ENCODE results near the gene FNBP1.

Gene FNBP1

DNA sequence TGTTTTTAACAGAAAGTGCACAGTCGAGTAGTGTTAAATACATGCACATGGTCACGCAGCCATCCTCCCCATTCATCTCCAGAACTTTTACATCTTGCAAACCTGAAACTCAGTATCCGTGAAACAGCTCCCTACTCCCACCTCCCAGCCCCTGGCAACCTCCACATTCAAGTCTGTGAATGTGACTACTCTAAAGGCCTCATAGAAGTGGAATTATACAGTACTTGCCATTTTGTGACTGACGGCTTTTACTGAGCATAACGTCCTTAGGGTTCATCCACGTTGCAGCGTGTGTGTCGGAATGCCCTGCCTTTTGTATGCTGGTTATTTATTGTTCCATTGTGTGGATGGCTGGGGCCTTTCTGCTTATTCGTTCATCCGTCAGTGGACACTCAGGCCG lies 171.9 kb downstream of the FNBP1 start:
- no peak for DNase-seq

DNA sequence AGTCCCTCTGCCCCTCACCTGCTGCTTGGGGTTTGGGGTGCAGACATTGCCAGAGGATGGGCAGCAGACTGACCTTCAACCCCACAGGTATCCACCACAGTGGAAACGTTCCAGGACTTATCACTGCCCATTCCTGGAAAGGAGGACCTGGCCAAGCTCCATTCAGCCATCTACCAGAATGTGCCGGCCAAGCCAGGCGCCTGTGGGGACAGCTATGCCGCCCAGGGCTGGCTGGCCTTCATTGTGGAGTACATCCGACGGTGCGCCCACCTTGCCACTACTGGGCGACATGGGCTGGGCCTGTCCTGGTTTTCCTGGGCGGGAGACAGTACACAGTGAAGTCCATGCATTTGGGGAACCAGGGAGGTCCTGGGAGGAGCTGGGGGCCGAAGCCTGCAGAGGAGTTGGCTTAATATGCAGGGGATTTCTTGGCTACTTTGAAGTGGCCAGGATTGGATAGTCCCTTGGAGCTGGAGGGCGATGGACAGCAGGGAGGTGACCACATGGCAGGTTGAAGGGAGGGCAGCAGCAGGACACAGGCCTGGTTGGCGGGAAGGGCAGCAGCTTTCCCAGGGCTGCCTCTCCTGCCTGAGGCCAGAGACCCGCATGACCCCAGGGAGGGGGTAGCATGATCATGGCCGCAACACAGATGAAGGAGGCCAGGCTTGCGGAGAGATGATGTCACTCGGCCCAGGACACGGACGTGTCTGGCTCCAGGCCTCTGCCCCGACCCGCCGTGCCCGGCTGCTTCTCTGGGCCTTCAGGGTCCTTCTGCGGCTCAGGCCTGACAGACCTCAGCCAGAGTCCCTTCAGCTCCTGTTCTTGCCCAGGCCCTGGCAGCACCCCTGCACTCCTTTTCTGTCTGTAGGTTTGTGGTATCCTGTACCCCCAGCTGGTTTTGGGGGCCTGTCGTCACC lies 173.1 kb downstream of the FNBP1 start:
- no peak for DNase-seq

DNA sequence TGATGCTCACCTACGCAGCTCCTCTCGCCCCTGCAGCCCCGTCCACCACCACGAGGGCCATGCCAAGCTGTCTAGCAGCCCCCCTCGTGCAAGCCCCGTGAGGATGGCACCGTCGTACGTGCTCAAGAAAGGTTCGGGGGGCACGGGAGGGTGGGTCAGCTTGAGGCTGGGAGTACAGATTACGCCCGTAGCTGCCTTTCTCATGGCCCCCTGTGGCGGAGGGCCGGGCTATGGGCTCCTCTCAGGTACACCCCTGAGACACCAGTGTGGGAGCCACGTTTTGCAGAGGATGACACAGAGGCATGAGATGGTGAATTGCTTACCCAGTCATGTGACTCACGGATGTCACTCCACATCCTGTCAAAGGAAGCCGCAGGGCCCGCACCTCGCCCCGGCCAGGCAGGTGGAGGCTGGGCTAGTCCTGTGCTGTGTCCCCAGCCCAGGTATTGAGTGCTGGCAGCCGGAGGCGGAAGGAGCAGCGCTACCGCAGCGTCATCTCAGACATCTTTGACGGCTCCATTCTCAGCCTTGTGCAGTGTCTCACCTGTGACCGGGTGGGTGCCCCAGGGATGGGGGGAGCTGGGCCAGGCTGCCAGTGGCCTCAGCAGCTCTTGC lies 174.0 kb downstream of the FNBP1 start:
- no peak for DNase-seq

DNA sequence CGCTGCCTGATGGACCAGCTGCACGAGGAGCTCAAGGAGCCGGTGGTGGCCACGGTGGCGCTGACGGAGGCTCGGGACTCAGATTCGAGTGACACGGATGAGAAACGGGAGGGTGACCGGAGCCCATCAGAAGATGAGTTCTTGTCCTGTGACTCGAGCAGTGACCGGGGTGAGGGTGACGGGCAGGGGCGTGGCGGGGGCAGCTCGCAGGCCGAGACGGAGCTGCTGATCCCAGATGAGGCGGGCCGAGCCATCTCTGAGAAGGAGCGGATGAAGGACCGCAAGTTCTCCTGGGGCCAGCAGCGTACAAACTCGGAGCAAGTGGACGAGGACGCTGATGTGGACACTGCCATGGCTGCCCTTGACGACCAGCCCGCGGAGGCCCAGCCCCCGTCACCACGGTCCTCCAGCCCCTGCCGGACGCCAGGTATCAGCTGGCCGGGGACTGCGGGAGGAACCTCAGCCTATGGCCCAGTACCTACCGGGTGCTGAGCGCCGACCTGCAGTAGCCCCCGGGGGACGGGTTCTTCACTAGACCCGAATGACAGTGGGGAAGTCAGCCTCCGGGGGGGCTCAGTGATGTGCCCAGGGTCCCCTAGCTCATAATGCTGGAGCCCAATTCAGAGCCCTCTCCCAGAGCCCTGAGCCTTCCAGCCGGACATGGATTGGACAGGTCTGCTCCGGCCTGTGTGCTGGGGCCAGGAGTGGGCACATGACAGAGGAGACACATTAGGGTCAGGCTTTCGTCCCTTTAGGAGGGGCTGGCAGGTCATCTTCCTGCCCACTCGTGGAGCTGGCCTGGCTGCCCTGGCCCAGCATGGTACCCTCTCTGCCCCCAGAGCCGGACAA lies 174.7 kb downstream of the FNBP1 start:
- DNase-seq, result no peak

DNA sequence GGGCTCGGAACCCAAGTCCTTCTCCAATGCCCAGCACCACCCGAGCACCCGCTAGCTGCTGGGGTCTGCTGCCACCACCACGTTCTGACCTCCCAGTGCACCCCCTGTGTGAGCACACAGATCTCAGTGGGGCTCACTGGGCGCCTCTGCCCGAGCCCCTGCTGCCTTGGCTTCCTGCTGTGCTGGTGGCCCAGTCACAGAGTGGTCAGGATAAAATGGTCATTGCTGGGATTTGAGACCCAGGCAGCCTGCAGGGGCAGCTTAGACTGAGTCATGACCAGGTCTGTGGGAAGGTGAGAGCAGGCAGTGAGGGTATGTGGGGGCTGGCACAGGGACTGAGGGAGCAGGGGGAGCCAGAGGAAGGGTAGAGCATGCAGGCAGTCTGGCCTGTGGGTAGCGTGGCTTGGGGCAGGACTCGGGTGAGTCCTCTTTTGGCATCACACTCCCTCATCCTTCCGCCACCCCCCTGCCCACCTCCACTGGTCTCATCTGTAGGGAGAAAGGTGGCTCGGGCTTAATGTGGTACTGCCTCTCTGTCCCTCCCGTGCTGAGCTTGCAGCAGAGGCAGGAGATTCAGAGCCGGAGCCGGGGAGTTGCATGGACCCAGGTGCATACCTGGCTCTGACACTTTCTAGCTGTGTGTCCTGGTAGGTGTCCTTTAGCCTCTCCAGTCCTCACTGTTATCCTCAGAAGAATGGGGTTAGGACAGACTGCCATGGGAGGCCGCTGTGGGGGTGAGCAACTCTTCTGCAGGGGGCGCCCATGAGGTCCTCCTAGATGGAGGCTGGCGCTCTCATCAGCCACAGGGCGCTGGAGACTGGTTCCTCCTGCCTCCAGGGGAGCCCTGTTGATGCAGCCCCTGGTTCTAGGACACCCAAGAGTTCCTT lies 175.6 kb downstream of the FNBP1 start:
- DNase-seq, result no peak

DNA sequence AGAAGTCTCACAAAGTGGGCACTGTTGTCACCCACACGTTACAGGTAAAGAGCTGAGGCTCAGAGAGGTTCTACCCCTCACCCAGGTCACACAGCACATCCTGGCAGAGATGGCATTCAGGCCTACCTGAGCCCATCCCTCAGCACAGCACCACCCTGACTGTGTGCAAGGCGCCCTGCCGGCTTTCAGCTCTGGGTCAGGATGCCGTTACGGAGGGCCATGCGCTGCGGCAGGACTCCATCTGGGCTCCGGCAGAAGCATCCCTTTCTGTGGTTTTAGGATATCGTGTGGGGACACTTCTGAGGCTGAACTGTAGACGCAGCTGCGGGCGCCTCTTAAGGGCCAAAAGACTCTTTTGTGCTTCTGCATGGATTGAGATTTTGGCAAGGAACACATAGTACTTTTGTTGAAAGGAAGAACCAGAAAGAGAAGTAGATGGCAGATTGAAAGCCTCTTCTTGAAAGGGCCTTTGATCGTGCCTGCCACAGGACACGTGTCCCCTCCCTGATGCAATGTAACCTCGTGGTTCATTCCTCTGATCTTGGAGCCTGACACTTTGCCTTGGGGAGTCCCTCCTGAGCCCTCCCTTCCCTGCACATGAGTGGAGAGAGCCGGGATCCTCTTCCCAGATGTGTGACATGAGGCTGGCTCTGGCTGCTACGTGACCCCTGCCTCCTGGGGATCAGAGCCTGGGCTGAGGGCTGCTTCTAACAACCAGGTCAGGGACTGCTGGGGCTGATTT lies 176.4 kb downstream of the FNBP1 start:
- DNase-seq, result no peak

DNA sequence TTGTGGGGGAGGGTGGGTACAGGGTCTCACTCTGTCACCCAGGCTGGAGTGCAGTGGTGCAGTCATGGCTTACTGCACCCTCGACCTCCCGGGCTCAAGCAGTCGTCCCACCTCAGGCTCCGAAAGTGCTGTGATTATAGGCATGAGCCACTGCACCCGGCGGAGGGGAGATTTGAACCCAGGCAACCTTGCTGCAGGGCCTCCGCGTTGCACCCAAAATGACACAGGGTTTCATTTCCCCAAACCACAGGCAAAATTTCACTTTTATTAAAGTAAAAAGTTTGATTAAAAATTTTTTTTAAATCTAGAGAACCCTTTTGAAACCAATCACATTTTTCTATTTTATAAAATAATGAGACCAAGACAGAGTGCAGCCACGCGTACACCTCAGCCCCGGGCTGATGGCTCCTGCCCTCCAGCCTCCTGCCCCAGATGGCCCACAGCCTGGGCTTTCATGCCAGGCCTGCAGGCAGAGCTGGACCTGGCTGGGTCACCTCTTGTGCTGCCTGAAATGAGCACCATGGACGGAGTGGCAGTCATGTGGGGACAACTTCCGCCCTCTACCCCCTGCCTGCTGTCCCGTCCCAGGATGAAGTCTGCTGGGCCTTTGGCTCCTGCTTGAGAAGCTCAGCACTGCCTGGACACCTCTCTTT lies 177.2 kb downstream of the FNBP1 start:
- DNase-seq, result no peak

DNA sequence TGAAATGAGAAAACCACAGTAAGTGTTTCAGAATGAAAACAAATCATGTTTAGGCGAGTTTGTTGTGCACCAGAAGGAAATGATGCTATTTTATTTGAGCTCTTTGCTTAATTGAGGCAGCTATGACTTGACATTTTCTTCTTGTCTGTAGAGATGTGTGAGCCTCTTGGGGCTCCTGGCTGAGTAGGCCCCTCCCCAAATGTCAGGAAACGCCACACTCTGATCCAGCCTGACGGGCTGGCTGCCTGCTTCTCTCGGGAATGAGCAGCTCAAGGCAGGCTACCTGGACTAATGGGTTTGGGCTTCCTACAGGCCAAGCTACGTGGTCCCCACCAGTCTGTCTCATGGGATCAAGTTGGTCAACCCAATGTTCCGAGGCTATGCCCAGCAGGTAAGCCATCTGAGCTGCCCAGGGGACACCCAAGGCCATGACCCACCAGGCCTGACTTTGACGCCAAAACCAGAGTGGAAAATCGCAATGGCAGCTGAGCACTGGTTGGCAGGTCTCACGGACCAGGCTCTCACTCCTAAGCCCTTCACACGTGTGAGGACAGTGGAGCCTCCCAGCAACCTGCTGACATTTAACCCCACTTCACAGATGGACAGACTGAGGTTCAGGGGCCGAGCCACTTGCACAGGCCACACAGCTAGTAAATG lies 177.9 kb downstream of the FNBP1 start:
- DNase-seq, result no peak

DNA sequence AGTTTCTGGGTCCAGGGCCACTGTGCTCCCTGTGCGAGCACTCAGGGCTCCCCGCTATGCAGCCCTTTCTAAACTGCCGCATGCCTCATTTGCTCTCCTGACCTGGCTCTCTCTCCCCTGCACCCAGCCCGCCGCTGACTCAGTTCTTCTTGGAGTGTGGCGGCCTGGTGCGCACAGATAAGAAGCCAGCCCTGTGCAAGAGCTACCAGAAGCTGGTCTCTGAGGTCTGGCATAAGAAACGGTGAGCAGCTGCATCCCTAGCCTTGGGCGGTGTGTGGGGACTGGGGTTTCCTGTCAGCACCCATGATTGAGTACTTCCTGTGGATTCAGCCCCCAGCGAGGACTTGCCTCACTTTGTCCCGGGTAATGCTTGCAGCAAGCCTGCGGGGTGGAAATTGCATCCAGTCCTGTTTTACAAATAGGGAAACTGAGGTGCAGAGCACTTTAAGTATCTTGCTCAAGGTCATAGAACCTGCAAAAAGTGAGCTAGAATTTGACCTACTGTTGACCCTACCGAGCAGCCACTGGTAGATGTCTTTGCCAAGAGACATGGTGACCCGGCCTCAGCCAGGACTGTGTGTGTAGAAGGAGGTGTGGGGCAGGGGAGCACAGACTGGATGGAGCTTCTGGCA lies 179.8 kb downstream of the FNBP1 start:
- no peak for DNase-seq

DNA sequence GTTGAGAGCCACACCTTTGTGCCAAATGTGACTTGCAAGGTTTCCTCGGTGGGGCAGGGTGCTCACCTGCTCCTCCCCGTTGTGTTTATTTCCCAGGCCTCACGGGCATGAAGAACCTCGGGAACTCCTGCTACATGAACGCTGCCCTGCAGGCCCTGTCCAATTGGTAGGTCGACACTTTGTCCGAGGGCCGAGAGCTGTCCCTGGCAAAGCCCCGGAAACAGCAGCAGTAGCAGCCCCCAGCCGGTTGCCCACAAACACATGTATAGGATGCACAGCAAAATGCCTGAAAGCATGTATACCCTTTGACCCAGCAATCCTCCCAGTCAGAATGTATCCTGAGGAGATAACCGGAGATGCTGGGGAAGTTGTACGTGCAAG lies 181.6 kb downstream of the FNBP1 start:
- DNase-seq, result no peak

DNA sequence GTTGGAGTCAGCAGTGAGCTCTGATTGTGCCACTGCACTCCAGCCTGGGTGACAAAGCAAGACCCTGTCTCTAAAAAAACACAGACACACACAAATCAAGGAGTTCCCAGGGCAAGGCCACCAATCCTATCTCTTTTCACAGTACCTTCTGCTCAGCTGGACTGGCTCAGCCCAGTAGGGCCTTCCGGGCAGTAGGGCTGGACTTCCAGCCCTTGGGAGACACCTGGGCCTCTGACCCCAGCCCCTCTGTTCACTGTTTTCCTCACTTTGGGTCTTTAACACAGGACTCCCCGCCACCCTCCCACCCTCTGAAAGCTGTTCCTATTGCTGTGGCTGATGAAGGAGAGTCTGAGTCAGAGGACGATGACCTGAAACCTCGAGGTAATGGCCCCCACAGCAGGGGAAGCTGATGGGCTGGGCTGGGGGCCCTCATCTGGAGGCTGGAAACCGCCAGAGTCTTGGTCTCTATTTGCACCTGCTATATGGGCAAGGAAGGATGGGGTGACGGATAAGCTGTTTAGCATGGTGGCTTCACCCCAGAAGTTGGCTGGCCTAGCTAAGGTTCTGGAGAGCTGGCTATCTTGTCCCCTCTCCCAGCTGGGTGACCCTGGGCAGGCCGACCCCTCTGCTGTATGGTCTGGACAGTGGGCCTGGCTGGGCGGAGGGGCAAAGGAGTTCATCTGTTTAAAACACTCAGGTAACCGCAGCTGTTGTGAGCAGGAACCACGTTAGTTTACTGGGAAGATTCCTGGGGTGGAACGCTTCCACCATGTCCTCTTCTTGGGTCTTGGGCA lies 182.1 kb downstream of the FNBP1 start:
- DNase-seq, result no peak

DNA sequence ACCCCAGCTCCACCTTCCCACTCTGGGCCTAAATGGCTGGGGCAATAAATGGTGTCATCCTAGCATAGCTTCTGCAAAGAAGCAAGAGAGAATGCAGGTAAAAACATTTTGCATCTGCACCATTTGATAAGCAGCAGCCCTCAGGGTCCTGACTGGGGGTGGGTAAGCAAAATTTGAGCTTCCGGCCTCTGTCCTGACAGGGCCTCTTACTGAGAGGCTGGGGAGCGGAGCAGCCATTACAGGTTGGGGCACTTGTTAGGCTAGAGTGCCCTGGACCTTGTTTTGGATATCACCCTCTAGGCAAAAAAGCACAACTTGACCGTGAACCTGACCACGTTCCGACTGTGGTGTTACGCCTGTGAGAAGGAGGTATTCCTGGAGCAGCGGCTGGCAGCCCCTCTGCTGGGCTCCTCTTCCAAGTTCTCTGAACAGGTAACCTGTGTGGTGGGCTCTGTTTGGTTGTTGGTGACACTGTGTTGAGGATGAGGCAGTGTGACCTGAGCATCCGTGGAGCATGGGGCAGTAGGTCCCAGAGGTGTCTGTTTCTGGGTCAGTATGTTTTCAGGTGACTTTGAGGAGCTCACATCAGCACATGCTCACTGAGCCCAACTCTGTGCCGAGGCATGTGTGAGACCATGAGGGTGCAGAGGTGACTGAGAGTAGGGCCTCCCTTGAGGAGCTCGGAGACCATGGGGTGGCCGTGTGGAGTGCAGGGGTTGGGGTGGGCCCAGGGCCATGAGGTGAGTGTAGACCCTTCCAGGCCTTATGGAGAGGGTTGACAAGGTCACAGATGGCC lies 184.6 kb downstream of the FNBP1 start:
- no peak for DNase-seq

DNA sequence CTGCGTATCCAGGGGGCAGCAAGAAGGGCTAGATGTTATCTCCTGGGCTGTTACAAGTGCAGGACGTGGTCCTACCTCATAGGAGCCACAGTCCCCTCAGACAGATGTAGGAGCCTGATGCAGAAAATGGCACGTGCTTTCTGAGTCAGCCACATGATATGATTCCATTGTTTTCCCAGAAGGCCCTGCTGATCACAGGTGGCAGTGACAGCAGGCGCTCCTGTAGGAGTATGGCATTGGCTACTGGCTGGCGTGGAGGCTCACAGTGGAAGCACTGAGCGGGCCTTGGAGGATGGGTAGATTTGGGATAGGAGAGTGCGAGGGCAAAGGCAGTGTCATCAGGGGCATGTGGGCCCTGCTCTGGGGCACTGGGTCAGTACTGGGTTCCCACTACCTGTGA lies 185.8 kb downstream of the FNBP1 start:
- no peak for DNase-seq

DNA sequence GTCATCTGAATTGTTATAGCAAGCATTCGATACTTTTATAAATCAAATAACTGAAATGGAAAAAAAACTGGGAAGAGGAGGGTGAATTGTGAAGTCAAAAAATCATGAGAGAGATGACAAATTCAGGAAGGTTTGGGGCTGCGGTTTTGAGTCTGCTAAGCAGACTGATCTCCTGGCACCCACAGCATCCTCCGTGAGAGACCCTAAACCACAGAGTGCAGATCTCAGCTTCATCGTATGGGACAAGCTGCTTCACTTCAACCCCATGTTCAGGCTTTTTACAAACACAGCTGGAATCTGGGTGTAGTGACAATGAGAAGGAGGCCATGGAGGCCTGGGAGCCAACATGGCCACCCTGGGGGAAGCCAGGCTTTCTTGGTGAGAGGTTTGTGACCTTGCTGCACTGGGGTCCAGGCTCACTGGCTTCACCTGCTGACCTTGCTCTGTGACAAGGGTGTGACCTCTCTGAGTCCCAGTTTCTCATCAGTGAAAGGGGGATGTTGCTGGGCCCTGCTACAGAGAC lies 188.3 kb downstream of the FNBP1 start:
- no peak for DNase-seq

DNA sequence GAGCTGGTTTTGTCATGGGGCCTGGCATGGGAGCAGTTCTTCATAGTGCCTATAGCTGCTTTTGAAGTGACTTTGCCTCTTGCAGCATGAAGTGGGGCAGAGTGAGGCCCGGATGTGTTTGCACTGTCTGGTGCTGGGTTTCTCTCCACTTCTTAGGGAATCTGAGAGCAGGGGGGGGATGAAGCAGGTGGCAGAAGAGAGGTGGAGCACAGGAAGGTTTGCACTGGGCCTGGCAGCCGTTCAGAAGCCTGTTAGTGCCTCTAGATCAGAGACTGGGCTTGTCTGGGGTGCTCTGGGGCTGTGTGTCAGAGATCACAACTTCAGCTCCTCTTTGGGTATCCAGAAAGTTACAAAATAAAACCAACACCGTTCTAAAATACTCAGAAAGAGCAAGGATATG lies 189.4 kb downstream of the FNBP1 start:
- no peak for DNase-seq

DNA sequence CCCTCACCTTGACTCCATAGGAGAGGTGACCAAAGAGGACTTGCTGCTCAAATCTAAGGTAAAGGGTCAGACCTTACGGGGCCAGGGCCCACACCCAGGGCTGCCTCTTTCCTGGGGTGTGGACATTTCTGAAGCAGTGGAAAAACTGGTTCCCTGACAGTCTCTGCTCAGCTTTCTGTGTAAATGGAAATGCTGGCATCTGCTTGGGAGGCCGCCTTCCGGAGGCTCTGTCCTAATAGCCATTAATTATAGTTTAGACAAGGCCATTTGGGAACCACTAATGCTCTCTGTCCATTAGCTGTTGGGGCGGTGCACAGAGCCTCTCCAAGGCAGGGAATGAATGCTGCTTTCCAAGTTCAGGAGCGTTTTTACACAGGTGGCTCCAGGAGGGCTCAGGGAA lies 190.4 kb downstream of the FNBP1 start:
- no peak for DNase-seq

DNA sequence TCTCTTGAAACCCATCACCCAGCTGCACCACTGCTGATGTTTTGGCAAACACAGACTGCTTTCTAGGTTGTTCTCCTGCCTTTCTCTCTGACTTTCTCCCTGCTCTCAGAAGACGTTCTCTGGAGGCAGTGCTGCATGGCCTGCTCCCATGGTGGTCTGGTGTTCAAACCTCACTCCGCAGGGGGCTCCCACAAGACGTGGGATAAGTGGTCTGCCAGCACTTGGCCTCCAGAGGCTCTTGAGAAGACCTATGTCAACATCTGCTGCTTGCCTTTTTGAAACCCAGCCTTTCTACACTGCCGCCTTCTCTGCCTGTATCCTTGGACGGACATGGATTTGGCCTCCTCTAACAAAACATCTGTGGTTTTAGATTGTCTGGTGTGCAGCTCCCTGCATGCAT lies 191.2 kb downstream of the FNBP1 start:
- DNase-seq, result no peak

DNA sequence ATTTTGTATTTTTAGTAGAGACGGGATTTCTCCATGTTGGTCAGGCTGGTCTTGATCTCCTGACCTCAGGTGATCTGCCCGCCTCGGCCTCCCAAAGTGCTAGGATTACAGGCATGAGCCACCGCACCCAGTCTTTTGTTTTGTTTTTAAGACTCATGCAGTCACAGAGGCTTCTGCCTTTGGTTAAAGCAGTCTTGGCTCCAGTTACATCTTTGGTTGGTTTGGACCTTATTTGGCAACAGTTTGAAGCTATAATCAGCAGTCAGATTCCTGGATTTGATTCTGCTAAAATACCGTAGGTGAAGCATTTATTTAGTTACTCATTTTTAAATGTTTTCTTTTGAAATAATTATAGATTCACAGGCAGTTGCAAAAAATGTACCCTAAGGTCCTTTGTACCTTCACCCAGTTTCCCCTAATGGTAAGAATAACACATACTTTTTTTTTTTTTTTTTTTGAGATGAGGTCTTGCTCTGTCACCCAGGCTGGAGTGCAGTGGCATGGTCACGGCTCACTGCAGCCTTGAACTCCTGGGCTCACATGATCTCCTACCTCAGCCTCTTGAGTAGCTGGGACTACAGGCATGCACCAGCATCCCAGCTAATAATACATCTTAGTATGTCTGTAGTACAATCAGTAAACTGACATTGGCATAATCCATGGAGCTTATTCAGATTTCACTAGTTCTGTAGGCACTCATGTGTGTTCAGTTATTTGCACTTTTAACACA lies 192.0 kb downstream of the FNBP1 start:
- DNase-seq, result no peak

All from NCI-H446 (cell line).